NCI-H146 (cell line): ENCODE data around the gene PARD6A.

Source experiments
- DNase-seq: peaks from one replicate; lab custom pipeline; 2025; lab: John Stamatoyannopoulos, UW

Gene PARD6A

DNA sequence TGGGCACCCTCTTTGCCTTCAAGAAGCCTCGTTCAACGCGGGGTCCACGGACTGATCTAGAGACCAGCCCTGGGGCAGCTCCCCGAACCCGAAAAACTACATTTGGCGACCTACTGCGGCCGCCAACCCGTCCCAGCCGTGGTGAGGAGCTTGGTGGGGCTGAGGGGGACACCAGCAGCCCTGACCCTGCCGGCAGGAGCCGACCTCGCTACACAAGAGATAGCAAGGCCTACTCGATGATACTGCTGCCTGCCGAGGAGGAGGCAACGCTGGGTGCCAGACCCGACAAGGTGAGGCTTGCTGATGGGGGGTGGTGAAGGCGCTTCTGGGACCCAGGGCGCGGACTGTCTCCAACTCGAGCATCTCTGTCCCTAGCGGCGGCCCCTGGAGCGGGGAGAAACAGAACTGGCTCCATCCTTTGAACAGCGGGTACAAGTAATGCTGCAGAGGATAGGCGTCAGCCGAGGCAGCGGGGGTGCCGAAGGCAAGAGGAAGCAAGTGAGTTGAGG, 6.3 kb upstream of the PARD6A start:
- no peak for DNase-seq

DNA sequence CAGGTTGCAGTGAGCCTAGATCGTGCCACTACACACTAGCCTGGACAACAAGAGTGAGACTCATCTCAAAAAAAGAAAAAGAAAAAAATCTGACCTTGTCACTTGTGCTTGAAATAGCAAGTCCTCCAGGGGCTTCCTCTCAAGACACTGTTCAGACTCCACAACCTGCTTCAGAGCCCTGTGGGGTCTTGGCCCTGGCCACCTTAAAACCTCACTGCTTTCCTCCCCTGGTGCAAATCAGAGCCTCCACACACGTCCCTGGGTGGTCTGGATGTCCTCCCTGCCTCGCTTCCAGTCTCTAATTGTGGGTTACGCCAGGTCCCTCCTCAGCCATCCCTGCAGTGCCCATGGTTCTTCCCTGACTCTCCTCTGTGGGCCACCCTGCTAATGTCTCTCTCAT, 5.4 kb upstream of the PARD6A start:
- no peak for DNase-seq

DNA sequence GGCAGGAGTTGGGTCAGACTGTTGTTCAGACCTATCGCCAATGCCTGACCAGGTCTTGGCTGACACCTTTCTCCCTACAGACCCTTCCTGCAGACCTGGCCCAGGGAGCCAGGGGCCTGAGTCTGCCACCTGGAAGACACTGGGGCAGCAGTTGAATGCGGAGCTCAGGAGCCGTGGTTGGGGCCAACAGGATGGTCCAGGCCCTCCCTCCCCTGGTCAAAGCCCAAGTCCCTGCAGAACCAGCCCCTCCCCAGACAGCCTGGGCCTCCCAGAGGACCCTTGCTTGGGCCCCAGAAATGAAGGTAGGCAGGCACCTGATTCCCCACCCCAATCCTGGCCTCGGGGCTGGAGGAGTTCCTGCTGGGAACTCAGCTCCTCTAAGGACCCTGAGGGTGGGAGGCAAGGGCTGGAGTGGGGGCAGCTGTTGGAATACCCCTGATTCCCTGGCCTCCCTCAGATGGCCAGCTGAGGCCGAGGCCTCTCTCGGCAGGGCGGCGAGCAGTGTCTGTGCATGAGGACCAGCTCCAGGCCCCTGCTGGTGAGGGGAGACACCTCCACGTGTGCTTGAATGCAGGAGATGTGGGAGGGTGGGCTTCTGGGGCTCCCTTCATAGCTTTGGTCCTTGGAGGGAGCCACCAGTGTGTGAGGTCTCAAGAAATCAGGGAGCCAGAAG, 4.3 kb upstream of the PARD6A start:
- no peak for DNase-seq

DNA sequence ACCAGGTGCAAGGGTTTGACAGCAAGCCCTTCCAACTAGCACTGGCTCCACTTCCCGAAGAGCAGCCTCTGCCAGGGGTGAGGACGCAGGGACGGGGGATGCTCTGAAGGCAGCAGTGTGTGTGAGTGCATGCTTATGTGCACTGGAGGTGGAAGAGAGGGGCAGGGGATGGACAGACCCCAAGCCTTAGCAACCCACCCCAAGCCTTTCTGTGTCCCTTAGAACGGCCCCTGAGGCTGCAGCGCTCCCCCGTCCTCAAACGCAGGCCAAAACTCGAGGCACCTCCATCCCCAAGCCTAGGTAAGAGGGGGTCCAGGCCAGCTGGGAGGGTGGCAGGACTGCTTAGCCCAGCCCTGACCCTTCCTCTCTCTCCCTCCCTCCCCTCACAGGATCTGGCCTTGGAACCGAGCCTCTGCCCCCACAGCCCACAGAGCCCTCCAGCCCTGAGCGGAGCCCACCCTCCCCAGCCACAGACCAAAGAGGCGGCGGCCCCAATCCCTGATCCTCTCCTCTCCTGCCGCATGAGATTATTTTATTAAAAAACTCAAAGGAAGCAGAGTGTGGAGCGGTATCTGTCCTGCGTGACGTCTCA, 3.6 kb upstream of the PARD6A start:
- no peak for DNase-seq

DNA sequence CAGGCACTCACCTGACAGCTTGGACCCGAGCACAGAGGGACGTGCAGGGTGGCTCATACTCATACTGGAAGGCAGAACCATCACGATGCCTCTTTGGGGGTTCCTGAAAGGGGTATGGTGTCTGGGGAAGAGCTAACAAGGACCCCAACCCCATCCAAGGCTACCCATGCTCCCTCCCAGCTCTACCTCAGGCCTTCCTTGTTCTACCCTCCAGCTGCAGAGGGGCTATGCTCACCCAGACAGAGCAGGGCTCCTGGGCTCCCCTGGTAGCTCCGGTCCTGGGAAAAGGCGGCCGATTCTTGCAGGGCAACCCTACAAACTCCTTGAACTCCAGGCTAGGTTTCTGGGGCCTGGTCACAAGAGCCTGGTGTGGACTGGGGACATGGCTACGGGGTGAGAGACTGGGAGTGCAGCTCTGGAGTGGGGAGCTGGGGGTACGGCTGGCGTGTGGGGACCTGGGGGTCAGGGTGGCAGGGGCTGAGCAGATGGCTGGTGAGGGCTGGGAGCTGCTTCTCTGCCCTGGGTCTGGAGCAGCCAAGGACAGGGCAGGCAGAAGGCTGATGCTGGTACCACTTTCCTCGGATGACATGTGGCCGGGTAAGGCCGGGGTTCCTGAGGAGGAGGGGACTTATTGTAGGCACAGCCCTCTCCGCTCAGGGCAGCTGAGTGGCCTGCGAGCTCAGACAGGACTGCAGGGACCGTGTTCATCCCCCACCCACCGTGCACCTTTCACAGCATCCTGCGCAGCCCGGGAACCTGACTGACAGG, 2.8 kb upstream of the PARD6A start:
- no peak for DNase-seq

DNA sequence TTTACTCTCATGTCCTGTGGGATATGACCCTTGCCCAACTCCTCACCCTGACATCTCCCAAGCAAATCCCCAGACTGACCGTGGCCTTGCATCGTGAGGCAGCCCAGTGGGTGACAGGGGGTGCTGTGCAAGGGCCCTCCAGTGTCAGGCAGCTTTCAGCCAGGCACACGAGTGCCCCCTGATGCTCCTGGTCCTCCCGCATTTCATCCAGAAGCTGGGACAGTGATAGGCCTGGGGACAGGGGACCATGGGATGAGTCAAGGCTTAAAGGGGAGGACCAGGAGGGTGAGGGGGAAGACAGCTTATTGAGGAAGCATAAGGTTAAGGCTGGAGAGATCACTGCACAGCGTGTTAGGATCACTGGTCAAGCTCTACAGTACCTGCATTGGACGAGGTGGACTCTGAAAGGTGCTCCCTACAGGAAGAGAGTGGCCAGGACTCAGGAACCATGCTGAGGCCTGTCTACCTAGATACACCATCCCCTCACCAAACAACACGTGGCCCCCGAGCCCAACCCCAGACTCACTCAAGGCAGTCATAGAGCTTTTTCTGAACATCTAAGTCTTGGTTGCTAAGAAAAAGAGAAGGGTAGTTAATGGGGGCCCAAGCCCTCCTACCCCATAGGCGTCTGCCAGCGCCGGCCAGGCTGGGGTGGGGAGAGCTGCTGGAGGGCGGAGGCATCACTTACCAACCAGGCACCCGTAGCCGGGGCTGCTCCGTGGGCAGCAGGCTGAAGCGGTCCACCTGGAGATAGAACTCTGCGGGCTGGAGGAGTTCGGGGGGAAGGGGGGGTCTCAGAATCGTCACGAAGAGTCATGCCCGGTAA, 1.7 kb upstream of the PARD6A start:
- no peak for DNase-seq

DNA sequence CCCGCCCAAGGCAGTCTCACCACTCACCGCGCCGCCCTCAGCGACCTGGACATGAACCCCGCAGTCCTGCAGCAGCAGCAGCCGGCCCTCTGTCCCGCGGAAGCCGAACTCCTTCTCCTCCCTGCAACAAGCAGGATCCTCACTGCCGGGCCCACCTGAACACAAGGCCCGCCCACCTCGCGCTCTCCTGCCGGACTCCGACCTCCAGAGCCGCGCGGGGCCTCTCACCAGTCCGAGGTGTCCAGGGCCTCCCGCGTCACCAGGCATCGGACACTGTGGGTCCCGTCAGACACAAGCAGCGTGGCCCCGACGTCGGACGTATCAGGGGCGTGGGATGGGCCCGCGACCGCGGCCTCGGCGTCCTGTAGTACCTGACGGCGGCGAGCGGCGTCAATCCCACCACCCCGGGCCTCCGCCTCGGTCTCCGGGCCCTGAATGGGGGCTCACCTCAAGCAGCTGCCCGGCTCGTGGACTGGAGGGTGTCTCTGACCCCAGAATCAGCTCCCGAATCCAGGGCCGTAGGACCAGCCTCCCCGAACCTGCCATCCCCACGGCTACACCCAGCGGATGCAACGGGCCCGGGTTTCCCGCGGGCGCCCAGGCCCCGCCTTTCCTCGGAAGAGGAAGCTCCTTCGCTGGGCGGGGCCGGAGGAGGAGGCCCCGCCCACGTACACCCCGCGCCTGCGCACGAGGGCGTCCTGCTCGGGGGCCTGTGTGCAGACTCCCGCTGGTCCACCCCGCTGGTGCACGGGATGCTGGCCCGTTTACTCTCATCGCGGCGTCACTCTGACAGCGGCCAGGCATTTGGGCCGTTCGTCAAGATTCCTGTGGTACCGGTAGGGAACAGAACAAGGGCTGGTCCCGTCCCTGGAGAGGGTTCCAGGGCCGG, 841 bp upstream of the PARD6A start, which contains the start of gene ACD:
TSS of gene ACD (minus strand) at position 586 of the 889 bp plus-strand sequence. CDS start at position 546, 40 bp downstream.
- DNase-seq, result peak; percentile 85

DNA sequence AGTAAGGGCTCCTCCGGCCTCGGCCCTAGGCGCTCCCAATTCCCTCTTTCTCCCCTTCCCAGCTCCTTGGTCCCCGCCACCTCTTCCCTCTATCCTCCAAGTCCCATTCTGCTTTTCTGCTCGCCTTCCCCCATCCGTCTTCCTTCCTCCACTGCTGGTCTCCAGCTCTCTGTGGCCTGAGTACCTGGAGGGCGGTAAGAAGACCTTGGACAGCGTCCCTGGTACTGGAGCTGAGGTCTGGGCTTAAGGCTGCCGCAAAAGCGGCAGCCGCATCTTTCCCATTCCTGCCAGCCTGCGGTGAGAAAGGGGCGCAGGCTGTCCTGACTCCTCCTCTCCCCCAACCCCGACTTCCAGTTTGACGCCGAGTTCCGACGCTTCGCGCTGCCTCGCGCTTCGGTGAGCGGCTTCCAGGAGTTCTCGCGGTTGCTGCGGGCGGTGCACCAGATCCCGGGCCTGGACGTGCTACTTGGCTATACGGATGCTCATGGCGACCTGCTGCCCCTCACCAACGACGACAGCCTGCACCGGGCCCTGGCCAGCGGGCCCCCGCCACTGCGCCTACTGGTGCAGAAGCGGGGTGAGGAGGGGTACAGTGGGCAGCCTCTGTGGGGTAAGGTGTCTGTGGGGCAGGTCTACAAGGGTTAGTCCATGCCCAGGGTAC, 471 bp downstream of the PARD6A start:
- DNase-seq, result no peak

DNA sequence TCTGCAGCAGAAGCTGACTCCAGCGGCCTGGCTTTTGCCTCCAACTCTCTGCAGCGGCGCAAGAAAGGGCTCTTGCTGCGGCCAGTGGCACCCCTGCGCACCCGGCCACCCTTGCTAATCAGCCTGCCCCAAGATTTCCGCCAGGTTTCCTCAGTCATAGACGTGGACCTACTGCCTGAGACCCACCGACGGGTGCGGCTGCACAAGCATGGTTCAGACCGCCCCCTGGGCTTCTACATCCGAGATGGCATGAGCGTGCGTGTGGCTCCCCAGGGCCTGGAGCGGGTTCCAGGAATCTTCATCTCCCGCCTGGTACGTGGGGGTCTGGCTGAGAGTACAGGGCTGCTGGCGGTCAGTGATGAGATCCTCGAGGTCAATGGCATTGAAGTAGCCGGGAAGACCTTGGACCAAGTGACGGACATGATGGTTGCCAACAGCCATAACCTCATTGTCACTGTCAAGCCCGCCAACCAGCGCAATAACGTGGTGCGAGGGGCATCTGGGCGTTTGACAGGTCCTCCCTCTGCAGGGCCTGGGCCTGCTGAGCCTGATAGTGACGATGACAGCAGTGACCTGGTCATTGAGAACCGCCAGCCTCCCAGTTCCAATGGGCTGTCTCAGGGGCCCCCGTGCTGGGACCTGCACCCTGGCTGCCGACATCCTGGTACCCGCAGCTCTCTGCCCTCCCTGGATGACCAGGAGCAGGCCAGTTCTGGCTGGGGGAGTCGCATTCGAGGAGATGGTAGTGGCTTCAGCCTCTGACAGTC, 1.3 kb downstream of the PARD6A start:
- no peak for DNase-seq

DNA sequence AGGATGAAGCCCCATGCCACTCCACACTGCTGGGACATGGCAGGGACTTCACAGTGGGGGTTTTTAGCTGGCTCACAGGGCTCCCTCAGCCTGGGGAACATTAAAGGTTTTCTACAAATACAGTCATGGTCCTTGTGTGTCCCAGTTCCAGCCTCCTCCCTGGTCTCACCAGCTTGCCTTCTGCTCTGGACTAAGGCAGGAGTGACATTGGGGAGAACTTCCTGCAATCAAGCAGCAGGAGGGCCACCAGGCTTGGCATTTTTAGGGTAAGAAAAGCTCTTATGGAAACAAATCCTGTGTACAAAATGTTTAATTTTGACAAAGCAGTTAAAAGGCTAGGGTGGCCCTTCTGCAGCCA, 1.9 kb downstream of the PARD6A start:
- no peak for DNase-seq

DNA sequence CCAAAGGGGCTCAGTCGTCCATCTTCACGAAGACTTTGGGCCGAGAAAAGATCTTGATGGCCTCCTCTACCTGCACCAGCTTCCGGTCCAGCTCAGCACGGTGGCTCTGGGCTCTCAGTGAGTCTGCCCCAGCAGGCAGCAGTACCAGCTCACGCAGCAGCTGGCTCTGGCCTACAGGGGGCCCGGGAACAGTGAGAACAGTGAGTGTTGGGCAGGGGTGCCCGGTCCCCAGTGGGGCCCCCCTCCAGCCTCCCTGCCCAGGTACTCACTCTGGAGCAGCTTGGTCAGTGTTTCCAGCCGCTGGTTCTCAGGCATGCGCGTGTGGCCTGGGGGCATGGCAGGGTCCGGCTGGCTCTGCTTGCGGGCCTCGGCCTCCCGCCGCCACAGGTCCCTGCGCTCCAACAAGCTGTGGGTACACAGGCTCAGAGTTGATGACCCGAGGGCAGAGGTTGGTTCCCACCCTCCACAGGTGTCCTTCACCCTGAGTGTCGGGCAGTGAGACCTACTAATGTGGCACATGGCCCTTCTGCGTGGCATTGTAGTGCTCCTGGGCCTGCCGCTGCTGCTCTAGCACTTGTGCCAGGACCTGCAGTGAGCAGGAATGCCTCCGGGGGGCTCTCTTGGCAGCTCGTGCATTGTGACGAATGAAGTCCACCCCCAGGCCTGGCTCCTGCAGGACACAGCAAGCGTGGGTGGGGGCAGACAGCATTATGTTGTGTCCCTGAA, 2.6 kb downstream of the PARD6A start:
- DNase-seq, result no peak

DNA sequence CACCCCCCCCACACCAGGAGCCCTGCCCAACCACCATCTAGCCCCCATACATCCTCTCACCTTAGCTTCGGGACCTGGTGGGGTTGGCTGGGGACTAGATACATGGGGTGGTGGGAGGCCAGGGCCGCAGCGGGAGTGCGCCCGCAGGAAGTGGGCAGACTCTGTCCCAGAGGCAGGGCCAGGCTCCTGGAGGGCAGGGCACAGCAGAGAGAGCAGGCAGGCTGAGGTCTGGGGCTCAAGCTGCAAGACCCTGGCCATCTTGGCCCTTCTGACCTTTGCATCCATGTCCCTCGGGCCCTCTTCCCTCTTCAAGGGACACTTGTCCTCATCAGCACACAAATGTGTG, 3.1 kb downstream of the PARD6A start:
- no peak for DNase-seq

DNA sequence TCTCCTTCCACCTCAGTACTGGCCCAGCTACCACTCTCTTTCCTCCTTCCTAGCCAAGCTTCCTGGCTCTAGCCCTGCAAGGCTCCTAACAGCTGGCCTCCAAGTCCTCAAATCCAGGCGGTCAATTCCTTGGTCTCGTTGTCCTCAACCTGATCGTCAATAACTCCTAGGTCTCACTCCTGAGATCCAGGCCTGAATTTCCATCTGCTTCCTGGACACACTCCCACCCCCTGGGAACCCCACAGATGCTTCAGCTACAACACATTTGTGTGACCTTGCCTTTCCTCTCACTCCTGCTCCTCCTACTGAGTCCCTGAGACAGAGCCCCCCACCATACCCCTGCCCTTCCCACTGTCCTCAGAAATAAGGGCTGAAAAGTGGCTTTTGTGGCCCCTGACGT, 3.5 kb downstream of the PARD6A start:
- no peak for DNase-seq

DNA sequence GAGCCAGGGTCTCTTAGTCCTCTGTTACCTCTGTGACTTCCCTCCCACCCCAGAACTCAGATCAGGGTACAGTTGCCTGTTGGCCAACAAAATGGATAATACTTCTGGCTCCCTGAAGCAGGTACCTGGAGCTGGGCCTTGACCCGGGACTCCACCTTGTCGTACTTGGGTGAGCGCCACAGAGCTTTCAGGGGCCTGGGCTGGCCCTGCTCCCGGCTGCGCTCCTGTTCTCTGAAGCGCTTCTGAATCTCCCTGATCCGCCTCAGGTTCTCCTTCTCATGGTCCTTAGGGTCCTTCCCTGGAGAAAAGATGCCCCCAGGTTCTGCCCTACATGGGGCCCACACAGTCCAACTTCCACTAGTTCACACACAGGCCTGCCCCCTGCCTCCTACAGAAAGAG, 4.1 kb downstream of the PARD6A start:
- no peak for DNase-seq

DNA sequence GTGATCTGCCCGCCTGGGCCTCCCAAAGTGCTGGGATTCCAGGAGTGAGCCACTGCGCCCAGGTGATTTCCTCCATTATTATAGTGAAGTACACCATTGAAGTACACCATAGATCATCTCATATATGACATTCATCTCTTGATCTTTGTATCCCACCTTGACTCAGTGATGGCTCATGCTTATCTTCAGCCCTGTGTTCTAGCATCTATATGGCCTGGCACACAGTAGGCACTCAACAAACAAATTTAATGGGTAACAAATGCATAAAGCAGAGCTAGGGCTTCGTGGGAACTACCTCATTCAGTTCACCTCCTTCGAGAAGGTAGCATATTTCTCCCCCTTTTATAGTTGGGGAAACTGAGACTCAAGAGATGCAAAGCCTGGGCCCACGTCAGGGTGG, 4.8 kb downstream of the PARD6A start:
- DNase-seq, result no peak

DNA sequence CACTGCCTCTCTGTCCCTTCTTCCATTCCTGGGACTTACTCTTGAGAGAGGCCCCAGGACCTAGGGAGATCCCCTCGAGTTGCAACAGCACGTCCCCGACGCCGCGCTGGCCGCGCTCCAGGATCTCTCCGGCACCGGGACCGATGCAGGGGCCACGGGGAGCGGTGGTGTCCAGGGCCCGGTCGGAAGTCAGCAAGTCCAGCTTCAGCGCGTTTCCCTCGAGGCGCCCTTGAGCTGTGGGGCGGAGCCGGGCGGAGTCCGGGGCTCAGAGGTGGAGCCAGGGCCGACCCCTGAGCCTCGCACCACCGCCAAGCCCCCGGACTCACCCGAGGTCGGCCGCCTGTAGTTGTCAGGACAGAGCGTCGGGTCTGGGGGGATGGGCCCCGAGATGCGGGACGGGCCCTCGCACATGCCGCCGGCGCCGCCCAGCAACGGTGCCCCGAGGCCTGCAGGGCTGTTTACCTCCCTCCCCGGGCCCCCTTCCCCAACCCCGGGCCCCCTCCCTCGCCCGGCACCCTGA, 5.3 kb downstream of the PARD6A start:
- peak; percentile 34 for DNase-seq

DNA sequence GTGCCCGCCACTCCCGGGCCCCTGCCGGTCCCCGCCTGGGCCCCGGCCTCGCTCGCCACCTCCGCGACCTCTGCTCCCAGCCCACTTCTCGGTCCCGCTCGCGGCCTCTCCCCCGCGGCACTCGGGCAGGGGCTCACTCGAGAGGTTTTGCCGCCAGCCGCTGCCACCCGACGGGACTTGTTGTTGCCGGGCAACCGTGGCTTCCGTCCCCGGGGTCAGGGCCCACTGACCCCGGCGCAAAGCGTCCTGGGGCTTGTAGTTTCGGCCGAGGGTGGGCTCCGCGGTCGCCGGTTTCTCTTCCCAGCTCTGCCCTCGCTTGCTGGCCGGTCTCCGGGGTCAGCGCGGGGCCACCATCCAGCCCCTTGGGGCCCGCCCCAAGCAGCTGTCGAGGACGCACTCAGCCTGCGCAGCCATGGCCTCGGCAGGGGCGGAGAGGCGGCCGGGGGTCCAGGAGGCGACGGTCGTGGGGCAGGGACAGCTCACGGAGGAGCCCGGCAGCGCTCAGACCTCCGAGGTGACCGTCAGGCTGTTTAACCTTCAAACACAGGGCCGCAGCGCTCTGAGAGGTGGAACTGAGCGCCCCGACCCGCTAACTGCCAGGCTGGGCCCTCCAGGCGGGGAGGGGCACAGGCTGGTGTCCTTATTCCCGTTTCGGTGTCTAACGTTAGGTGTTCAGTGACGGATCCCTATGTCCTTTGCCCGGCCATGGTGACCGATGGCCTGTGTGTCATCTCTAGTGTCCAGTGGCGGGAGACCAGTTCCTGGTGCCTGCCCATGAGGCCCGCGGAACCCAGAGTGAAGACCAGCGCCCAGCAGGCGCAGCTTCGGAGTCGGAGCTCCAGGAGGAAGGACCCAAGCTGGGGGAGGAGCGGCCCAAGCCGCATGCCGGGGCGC, 6.0 kb downstream of the PARD6A start, which contains the start of the genes C16orf86 and ENKD1:
TSS of gene C16orf86 (plus strand) at position 256 of the 894 bp plus-strand sequence. CDS start at position 413, 157 bp downstream.
TSS of gene ENKD1 (minus strand) at position 192 of the 894 bp plus-strand sequence. CDS start 308 bp downstream, outside the sequence.
- DNase-seq, result peak; percentile 80

DNA sequence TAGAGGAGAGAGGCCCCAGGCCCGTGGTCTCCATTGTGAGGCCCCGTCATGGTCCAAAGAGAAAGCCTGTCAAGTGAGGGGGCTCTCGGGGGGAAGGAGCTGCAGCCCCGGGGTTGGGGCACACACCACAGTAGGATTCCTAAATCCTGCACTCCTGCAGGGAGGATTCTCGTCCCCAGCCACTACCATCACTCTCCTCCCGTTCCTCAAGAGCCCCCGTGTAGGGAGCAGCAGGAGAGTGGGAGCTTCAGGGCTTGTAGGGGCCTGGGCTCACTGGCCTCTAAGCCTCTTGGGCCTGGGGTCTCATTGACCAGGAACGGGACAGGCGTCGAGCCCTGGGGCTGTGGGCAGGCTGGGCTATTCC, 6.7 kb downstream of the PARD6A start:
- no peak for DNase-seq
